ENCODE data around the gene CACTIN. TPM values are rescaled to one million over a fixed set of nuclear protein-coding genes. Genes with fewer than 3 reads are reported as not detected.
A peak's percentile ranks its signal among the peaks of the same experiment; 100 is the strongest.

The CACTIN gene
- total and polyA plus RNA-seq, 2 of the 4 experiments (the other 2 are of a cell fraction), result 10.8 to 19.5 TPM

GRCh38 chr19:3607303-3608078, 19.1 kb downstream of the CACTIN start:
- Histone ChIP-seq H3K23ac (ENCODE audit: low read depth, low read length) (peak overlapping the region; percentile 85; the same call in 1 of the 2 replicates), H3K56ac (ENCODE audit: extremely low read depth, insufficient read depth, low read length) (no peak overlapping the region), H3K14ac (replicated peaks; ENCODE audit: low read depth, low read length) (peak overlapping the region; percentile 92), H3K4me3 (ENCODE audit: insufficient read depth, low read depth, low read length) (peak overlapping the region; percentile 56), H3K9me3 (ENCODE audit: control insufficient read depth, insufficient read depth, low read length) (no peaks in the 10 kb centered on the region), H3K4me2 (ENCODE audit: low read depth, low read length) (peak overlapping the region; percentile 85), H2BK5ac (ENCODE audit: low read depth, low read length, poor library complexity, severe bottlenecking) (peak overlapping the region; percentile 30), H3K9ac (ENCODE audit: low read depth, low read length) (peak overlapping the region; percentile 61), H2BK15ac (ENCODE audit: low read depth, low read length) (peak overlapping the region; percentile 32; the same call in 1 of the 3 replicates), H2BK120ac (ENCODE audit: low read depth, low read length) (no peak overlapping the region), H2AFZ (replicated peaks; ENCODE audit: low read length, poor library complexity) (peak overlapping the region; percentile 98), H3K4ac (ENCODE audit: low read depth, low read length) (peak overlapping the region; percentile 89), H3K27ac (ENCODE audit: insufficient read depth, low read length) (peak overlapping the region; percentile 59), H3K27me3 (ENCODE audit: control insufficient read depth, insufficient read depth, low read length) (no peaks in the 10 kb centered on the region), H3K18ac (ENCODE audit: low read depth, low read length) (no peak overlapping the region), H4K8ac (ENCODE audit: low read depth in 2 of 2, low read length in 2 of 2) (peak overlapping the region; percentile 92 to 94), H4K5ac (ENCODE audit: low read depth, low read length) (peak overlapping the region; percentile 77), H2AK9ac (replicated peaks; ENCODE audit: low read depth, low read length, poor library complexity) (peak overlapping the region; percentile 98), H4K20me1 (ENCODE audit: insufficient read depth, low read length) (no peaks in the 10 kb centered on the region), H3K36me3 (ENCODE audit: control insufficient read depth, insufficient read depth, low read length) (peaks cover 20% of the 10 kb centered on the region), H4K91ac (ENCODE audit: insufficient read depth, low read depth, low read length) (peak overlapping the region; percentile 56), H3K79me1 (ENCODE audit: low read depth in 1 of 2, low read length in 2 of 2) (peaks cover 7 to 17% of the 10 kb centered on the region in 2 experiments), H3K9me1 (ENCODE audit: insufficient read depth, low read length) (0 out of 2 replicates have a peak, but pooled peaks cover 6% of the 10 kb centered on the region), H2AK5ac (ENCODE audit: low read depth, low read length) (peak overlapping the region; percentile 96), H3K4me1 (ENCODE audit: control insufficient read depth, insufficient read depth, low read length) (peaks cover 11% of the 10 kb centered on the region), H2BK20ac (ENCODE audit: low read depth, low read length) (no peak overlapping the region)
- BruUV-seq (replicated peaks), result no TSS peak
- intact Hi-C loops (cut with micrococcal nuclease), result no loop called here
- in situ Hi-C loops (cut with MboI; ENCODE audit: low sequenced_read_pairs), result loop anchor here (25.0 kb wide), 1 partner anchor 295 kb away; no protein-coding TSS in a partner anchor
- peak; percentile 5 for ATAC-seq (ENCODE audit: low read depth)
- no peak for DNase-seq
- WGBS, 2 experiments (ENCODE audit: extremely low coverage in 2 of 2, insufficient read length in 1 of 2), result 16% methylated on average over 6 of the region's 22 CpGs; no CpG with 5 or more reads in 1 of the 2 experiments
- ChIA-PET CTCF (no interaction called here), POLR2A (ENCODE audit: unreplicated experiment) (no interaction called here)
- dilution Hi-C loops (cut with HindIII; ENCODE audit: low sequenced_read_pairs, unreplicated experiment), result no loop called here
- TF ChIP-seq RFX5 (IDR thresholded peaks at IDR 0.05; ENCODE audit: low read depth, low read length) (no peak), RAD21 (IDR thresholded peaks at IDR 0.05; ENCODE audit: low read length) (no peak), SMC3 (IDR thresholded peaks at IDR 0.05; ENCODE audit: low read depth, low read length) (no peak), USF2 (IDR thresholded peaks at IDR 0.05; ENCODE audit: low read depth, low read length) (no peak), CTCF (conservative IDR thresholded peaks at IDR 0.05; ENCODE audit: low read depth, low read length) (no peak), CHD1 (IDR thresholded peaks at IDR 0.05; ENCODE audit: low read depth, low read length) (no peak), CEBPB (IDR thresholded peaks at IDR 0.05; ENCODE audit: low read depth, low read length) (no peak), POLR2A (IDR thresholded peaks at IDR 0.05; ENCODE audit: low read depth, low read length) (no peak), BHLHE40 (IDR thresholded peaks at IDR 0.05; ENCODE audit: low read depth, low read length) (no peak), MAZ (IDR thresholded peaks at IDR 0.05; ENCODE audit: borderline replicate concordance, low read depth, low read length) (no peak), NFE2L2 (IDR thresholded peaks at IDR 0.05; ENCODE audit: low read depth, low read length) (no peak), RCOR1 (IDR thresholded peaks at IDR 0.05; ENCODE audit: insufficient replicate concordance, low read length) (no peak), FOS (IDR thresholded peaks at IDR 0.05; ENCODE audit: low read depth, low read length) (no peak), MXI1 (IDR thresholded peaks at IDR 0.05; ENCODE audit: borderline replicate concordance, low read depth, low read length) (no peak)
- TF ChIP-seq, protein P1, sequence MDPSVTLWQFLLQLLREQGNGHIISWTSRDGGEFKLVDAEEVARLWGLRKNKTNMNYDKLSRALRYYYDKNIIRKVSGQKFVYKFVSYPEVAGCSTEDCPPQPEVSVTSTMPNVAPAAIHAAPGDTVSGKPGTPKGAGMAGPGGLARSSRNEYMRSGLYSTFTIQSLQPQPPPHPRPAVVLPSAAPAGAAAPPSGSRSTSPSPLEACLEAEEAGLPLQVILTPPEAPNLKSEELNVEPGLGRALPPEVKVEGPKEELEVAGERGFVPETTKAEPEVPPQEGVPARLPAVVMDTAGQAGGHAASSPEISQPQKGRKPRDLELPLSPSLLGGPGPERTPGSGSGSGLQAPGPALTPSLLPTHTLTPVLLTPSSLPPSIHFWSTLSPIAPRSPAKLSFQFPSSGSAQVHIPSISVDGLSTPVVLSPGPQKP (IDR thresholded peaks at IDR 0.05; ENCODE audit: borderline replicate concordance, low read depth, low read length), result no peak

Data from IMR-90 (cell line).